ENCODE measurements around the gene CHRDL1.

Gene CHRDL1

GRCh38 chrX:110759785-110760184 is 35.8 kb downstream of the CHRDL1 start:
- no peak overlapping the region for H3K4me3 ChIP-seq (ENCODE audit: low read depth, low read length)
- TF ChIP-seq CTCF (conservative IDR thresholded peaks at IDR 0.05; ENCODE audit: low read depth, low read length): no peak
- DNase-seq (ENCODE audit: low read depth): no peak

DNA sequence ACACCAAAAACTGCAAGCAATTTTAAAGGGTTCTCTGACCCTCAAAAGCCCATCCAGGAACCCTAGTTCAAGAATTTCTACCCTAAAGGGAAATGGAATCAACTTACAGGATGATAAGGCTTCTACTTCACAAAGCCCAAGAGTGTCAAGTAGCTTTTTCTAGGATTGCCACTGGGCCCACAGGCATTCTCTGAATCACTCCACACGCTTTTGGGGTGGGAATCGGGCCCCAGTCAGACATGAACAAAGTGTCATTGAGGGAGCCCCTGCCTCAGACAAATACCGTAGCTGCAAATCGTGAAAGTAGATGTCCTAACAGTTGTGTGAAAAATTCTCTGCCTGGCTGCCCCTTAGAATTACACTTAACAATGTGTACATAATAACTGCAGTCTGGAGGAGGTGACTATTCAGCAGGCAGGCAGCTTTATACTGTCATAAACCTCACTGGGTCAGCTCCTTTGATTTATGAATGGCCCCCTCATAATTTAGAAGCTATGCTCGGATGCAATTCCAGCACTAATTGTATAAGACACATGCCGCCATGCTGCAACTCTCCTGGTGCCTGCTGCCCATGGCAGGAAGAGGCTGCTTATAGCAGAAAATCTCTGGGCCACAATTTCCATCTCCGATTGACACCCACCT is 36.7 kb downstream of the CHRDL1 start:
- TF ChIP-seq CTCF (conservative IDR thresholded peaks at IDR 0.05; ENCODE audit: low read depth, low read length): no peak
- no peak for DNase-seq (ENCODE audit: low read depth)

DNA sequence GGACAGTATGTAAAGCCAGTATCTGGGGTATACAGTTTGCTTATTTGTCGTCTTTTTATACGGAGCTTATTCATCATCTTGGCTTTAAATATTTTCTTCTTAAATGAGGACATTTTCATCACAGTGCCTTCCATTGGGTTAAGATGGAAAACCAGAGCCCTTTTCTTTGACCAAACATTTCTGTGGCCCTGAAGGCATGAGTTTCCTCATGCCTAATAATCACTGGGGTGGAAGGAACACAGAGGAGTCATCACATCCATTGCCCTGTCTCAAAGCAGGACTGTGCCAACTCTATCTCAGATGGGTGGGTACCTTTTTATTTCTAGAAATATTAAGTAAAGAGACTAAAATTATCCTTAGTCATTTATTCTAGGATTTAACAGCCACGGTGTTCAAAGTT is 40.0 kb downstream of the CHRDL1 start:
- no peak overlapping the region for H3K4me3 ChIP-seq (ENCODE audit: low read depth, low read length)
- no peak for DNase-seq (ENCODE audit: low read depth)
- TF ChIP-seq CTCF (conservative IDR thresholded peaks at IDR 0.05; ENCODE audit: low read depth, low read length): no peak

More for the DNA sequence above, 36.7 kb downstream of the CHRDL1 start:
- no peak overlapping the region for H3K4me3 ChIP-seq (ENCODE audit: low read depth, low read length)

- H3K4me3 ChIP-seq (ENCODE audit: low read depth, low read length): no peak overlapping the region
- no peak for TF ChIP-seq CTCF (conservative IDR thresholded peaks at IDR 0.05; ENCODE audit: low read depth, low read length)
- no peak for DNase-seq (ENCODE audit: low read depth)
These were observed 40.6 kb downstream of the CHRDL1 start for GRCh38 chrX:110755061-110755460.

DNA sequence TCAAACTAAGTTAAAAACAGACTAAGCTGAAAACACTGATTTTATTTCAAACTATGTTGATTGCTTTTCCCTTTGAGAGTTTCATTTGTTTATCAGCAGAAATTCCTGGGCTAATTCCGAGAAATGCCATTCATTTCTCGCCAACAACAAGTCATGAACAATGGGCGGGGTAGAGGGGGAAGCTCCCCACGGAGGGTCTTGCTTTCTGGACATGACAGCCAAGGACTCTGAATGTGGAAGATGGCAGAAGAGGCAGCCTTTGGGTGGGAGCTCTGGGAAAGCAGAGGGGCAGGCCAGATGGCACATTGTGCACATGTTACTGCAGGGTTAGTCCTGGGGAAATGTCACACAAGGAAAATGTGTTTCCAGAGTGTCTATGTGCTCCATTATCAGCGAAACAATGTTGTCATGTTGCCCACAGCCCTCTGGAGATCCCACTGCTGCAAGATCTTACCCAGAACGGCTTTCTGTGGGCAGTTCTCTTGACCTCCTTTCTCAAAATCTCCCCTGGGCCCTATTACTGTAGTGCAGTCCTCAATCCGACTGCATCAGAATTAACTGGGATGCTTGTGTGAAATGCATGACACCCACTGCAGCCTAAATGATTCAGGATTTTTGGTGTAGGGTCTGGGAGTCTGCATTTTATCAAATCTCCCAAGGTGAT is 45.0 kb downstream of the CHRDL1 start:
- TF ChIP-seq CTCF (conservative IDR thresholded peaks at IDR 0.05; ENCODE audit: low read depth, low read length): no peak
- DNase-seq (ENCODE audit: low read depth): no peak
- H3K4me3 ChIP-seq (ENCODE audit: low read depth, low read length): no peak overlapping the region

DNA sequence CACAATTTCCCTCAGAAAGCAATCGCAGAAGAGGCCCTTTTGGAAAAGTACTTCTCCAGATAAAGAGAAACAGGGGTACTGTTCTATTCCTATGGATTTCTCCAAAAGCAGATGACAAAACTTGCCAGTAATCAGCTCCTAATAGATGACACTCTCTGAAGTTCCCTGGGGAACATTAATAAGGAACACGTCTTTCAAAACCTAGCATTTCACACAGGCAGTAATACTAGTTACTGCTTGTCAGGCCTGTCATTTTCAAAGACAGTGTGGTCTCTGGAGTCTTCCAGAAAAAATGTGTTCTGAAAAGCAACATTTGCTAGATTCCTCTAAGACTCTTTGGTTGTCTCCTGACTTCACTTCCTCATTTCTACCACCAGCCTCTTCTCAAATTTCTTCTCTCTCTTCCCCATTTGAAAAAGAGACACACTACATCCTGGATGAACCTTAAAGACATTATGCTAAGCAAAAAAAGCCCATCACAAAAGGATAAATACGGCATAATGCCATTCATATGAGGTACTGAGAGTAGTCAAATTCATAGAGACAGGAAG is 47.3 kb downstream of the CHRDL1 start:
- no peak for DNase-seq (ENCODE audit: low read depth)
- H3K4me3 ChIP-seq (ENCODE audit: low read depth, low read length): no peak overlapping the region
- no peak for TF ChIP-seq CTCF (conservative IDR thresholded peaks at IDR 0.05; ENCODE audit: low read depth, low read length)
